Keratinocyte (primary cell): ENCODE data around the gene CCNI. TPM values are rescaled to one million over a fixed set of nuclear protein-coding genes. Genes with fewer than 3 reads are reported as not detected.

Experiments
- DNase-seq: peaks from one replicate; pipeline ENCODE4 v3.0.0-alpha.2; 2011; ENCODE audit warnings: low read depth, missing footprints, low spot score
- FAIRE-seq: peaks from 2 replicates; lab custom pipeline; 2011; peaks lifted over from hg19 to GRCh38; lab: Jason Lieb, UNC
- H2AFZ ChIP-seq: 2 replicates; pipeline ENCODE4 v1.6.0; 2012; ENCODE audit warnings: low read length, control low read depth, inconsistent platforms; ENCODE audit not compliant: control insufficient read depth
- H3K27ac ChIP-seq: 2 replicates; pipeline ENCODE4 v1.5.1; 2011; ENCODE audit warnings: low read length; ENCODE audit not compliant: control insufficient read depth, insufficient read depth
- H3K27me3 ChIP-seq: 3 replicates; pipeline ENCODE4 v1.6.0; 2011; ENCODE audit warnings: low read length; ENCODE audit not compliant: control insufficient read depth, insufficient read depth; ENCODE audit errors: extremely low read depth
- H3K36me3 ChIP-seq, 2 experiments: 2 replicates in 1 of 2; 3 replicates in 1 of 2; pipeline ENCODE4 v1.5.1; 2011; ENCODE audit warnings: low read length in 2 of 2, mild to moderate bottlenecking in 1 of 2; ENCODE audit not compliant: control insufficient read depth in 2 of 2, insufficient read depth in 2 of 2; ENCODE audit errors: extremely low read depth in 1 of 2
- H3K4me1 ChIP-seq: 3 replicates; pipeline ENCODE4 v1.5.1; 2011; ENCODE audit warnings: low read length; ENCODE audit not compliant: control insufficient read depth, insufficient read depth; ENCODE audit errors: extremely low read depth
- H3K4me2 ChIP-seq: 3 replicates; pipeline ENCODE4 v1.6.0; 2011; ENCODE audit warnings: low read depth, low read length; ENCODE audit not compliant: control insufficient read depth, insufficient read depth; ENCODE audit errors: extremely low read depth
- H3K4me3 ChIP-seq, 3 experiments: fragments of 200-600 bp in 1 of 3; sonication (generic) in 1 of 3; 2 replicates in 2 of 3; 3 replicates in 1 of 3; pipeline ENCODE4 v1.5.1; 2011 to 2016; ENCODE audit warnings: low read length in 3 of 3, mild to moderate bottlenecking in 3 of 3, control low read depth in 2 of 3, inconsistent platforms in 1 of 3, low read depth in 1 of 3, mixed read lengths in 1 of 3, mixed run types in 1 of 3, moderate library complexity in 1 of 3; ENCODE audit not compliant: control insufficient read depth in 2 of 3, insufficient read depth in 2 of 3; ENCODE audit errors: extremely low read depth in 1 of 3
- H3K79me2 ChIP-seq: 2 replicates; pipeline ENCODE4 v1.6.0; 2012; ENCODE audit warnings: low read length; ENCODE audit not compliant: control insufficient read depth, insufficient read depth
- H3K9ac ChIP-seq: 3 replicates; pipeline ENCODE4 v1.6.0; 2011; ENCODE audit warnings: low read length; ENCODE audit not compliant: control insufficient read depth, insufficient read depth; ENCODE audit errors: extremely low read depth
- H3K9me1 ChIP-seq: 3 replicates; pipeline ENCODE4 v1.6.0; 2011; ENCODE audit warnings: low read length; ENCODE audit not compliant: control insufficient read depth, insufficient read depth; ENCODE audit errors: extremely low read depth
- H3K9me3 ChIP-seq: 2 replicates; pipeline ENCODE4 v1.5.1; 2012; ENCODE audit warnings: low read depth, low read length; ENCODE audit not compliant: control insufficient read depth
- H4K20me1 ChIP-seq: 3 replicates; pipeline ENCODE4 v1.6.0; 2011; ENCODE audit warnings: low read length; ENCODE audit not compliant: control insufficient read depth, insufficient read depth; ENCODE audit errors: extremely low read depth
- EZH2 ChIP-seq: IDR thresholded peaks from one replicate; pipeline ENCODE4 v1.6.1; 2012; ENCODE audit warnings: inconsistent platforms, mild to moderate bottlenecking, low read length, moderate library complexity
- dilution Hi-C: fragments of 300-500 bp; cut with MboI; formaldehyde crosslinking; loops from one replicate; pipeline ENCODE4 v1.7.0; 2020; ENCODE audit warnings: low sequenced_read_pairs; ENCODE audit not compliant: extremely low pct_ligation_motif_present
- polyA plus RNA-seq, 5 experiments: library from polyadenylated mRNA; depleted of rRNA in 3 of 5; stranded (reverse) in 3 of 5; stranded (forward) in 1 of 5; unstranded in 1 of 5; fragments of >200 nt; gene quantifications; 1 replicate in 1 of 5; 2 replicates in 3 of 5; 3 replicates in 1 of 5; pipeline versions ENCODE4 v1.2.1 to v1.2.3, GENCODE V29; 2011 to 2012; ENCODE audit warnings: missing spikeins in 2 of 5, low read depth in 1 of 5, low replicate concordance in 1 of 5
- TF ChIP-seq, protein P1 (sequence below), 3 experiments: IDR thresholded peaks in 1 of 3; conservative IDR thresholded peaks in 1 of 3; optimal IDR thresholded peaks in 1 of 3; 2 replicates in 2 of 3; 3 replicates in 1 of 3; pipeline versions ENCODE3 to v1.5.1; 2011; ENCODE audit warnings: low read length in 3 of 3, mild to moderate bottlenecking in 3 of 3, moderate library complexity in 2 of 3, control low read depth in 1 of 3, inconsistent platforms in 1 of 3; ENCODE audit not compliant: insufficient read depth in 2 of 3; ENCODE audit errors: extremely low read depth in 1 of 3

The CCNI gene
- polyA plus RNA-seq, 1 donor (not counting 4 experiments of a cell fraction or from before 2014, with no cell fraction given) = 150 TPM

DNA sequence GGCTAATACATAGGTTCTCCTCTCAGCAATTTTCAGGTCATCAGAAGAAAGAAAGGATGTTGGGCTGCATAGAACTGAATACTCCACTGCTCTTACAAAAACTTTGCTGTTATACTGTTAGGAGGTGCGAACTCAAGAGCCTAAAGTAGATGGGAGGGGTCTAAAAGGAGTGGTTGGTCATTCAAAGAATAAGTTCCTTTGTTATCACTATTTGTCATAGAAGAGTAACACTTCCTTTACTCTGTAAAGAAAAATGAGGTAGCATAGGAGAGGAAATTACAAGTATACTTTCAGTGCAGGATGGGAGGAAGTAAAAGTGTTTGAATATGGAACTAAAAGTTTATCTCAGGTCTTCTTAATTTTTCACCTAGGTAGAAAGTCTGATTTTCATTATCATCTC lies 61.5 kb downstream of the CCNI start:
- H2AFZ ChIP-seq = no peak overlapping the region
- H3K9me1 ChIP-seq = no peaks in the 10 kb centered on the region
- no peak overlapping the region for H3K4me2 ChIP-seq
- no peak overlapping the region for H3K4me3 ChIP-seq
- DNase-seq = no peak
- no peak overlapping the region for H3K9ac ChIP-seq
- TF ChIP-seq EZH2 = no peak
- TF ChIP-seq, protein P1, sequence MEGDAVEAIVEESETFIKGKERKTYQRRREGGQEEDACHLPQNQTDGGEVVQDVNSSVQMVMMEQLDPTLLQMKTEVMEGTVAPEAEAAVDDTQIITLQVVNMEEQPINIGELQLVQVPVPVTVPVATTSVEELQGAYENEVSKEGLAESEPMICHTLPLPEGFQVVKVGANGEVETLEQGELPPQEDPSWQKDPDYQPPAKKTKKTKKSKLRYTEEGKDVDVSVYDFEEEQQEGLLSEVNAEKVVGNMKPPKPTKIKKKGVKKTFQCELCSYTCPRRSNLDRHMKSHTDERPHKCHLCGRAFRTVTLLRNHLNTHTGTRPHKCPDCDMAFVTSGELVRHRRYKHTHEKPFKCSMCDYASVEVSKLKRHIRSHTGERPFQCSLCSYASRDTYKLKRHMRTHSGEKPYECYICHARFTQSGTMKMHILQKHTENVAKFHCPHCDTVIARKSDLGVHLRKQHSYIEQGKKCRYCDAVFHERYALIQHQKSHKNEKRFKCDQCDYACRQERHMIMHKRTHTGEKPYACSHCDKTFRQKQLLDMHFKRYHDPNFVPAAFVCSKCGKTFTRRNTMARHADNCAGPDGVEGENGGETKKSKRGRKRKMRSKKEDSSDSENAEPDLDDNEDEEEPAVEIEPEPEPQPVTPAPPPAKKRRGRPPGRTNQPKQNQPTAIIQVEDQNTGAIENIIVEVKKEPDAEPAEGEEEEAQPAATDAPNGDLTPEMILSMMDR (optimal IDR thresholded peaks at IDR 0.05 in 1 of 3, IDR thresholded peaks at IDR 0.05 in 1 of 3, conservative IDR thresholded peaks at IDR 0.05 in 1 of 3; ENCODE audit: extremely low read depth in 1 of 3, insufficient read depth in 2 of 3, low read length in 3 of 3) = no peak
- peaks cover 2% of the 10 kb centered on the region for H3K79me2 ChIP-seq
- H3K9me3 ChIP-seq = no peaks in the 10 kb centered on the region
- H3K27ac ChIP-seq = no peak overlapping the region
- H3K27me3 ChIP-seq = no peaks in the 10 kb centered on the region
- peaks cover 11 to 22% of the 10 kb centered on the region in 2 experiments for H3K36me3 ChIP-seq
- no peaks in the 10 kb centered on the region for H4K20me1 ChIP-seq
- FAIRE-seq = no peak
- dilution Hi-C loops = no loop called here
- peaks cover 2% of the 10 kb centered on the region for H3K4me1 ChIP-seq

DNA sequence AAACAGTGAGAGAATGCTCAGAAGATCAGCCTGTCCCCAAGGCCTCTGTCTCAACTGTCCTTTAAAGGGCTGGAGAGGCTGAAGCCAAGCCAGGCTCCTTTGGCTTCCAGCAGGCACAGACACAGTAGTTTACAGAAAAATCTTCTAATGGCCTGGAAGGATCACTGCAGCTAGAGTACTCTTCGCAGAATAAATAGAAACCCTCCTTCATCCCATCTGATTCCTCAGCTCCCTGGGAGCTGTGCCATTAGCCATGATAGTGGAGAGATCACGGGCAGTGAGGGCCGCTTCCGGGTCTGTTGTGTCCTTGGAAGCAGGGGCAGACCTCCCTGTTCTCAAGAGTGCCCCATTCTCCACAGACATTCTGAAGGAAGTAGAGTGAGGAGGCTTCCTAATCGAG lies 63.1 kb downstream of the CCNI start:
- H2AFZ ChIP-seq = no peak overlapping the region
- H3K9me1 ChIP-seq = no peaks in the 10 kb centered on the region
- H3K79me2 ChIP-seq = peaks cover 2% of the 10 kb centered on the region
- no peak overlapping the region for H3K4me3 ChIP-seq
- H4K20me1 ChIP-seq = no peaks in the 10 kb centered on the region
- no peak overlapping the region for H3K27ac ChIP-seq
- dilution Hi-C loops = no loop called here
- peaks cover 2% of the 10 kb centered on the region for H3K4me1 ChIP-seq
- TF ChIP-seq EZH2 = no peak
- TF ChIP-seq, protein P1 (optimal IDR thresholded peaks at IDR 0.05 in 1 of 3, IDR thresholded peaks at IDR 0.05 in 1 of 3, conservative IDR thresholded peaks at IDR 0.05 in 1 of 3; ENCODE audit: extremely low read depth in 1 of 3, insufficient read depth in 2 of 3, low read length in 3 of 3) = no peak
- DNase-seq (no peak), FAIRE-seq (no peak)
- H3K9me3 ChIP-seq = no peaks in the 10 kb centered on the region
- peaks cover 7 to 18% of the 10 kb centered on the region in 2 experiments for H3K36me3 ChIP-seq
- no peak overlapping the region for H3K9ac ChIP-seq
- H3K27me3 ChIP-seq = no peaks in the 10 kb centered on the region
- H3K4me2 ChIP-seq = no peak overlapping the region
